H1 (cell line): ENCODE measurements around the gene ZNF423. TPM values are rescaled to one million over a fixed set of nuclear protein-coding genes. Genes with fewer than 3 reads are reported as not detected.

Experiments used
- CTCF ChIA-PET: fragments of 300-600 bp; sonication (Branson Sonifier 250); formaldehyde crosslinking; loops from one replicate; lab custom pipeline; 2021; ENCODE audit not compliant: partially characterized antibody; lab: Charles Lee
- POLR2A ChIA-PET: fragments of 300-600 bp; sonication (Branson Sonifier 250); formaldehyde crosslinking; loops from one replicate; lab custom pipeline; 2021; ENCODE audit warnings: inconsistent platforms; ENCODE audit not compliant: partially characterized antibody; lab: Charles Lee
- DNase-seq, 2 experiments: peaks; one replicate each; pipeline versions ENCODE4 v3.0.0 to v3.0.0-alpha.2; 2010 to 2022; ENCODE audit warnings: low spot score in 2 of 2, low read depth in 1 of 2, mixed read lengths in 1 of 2
- FAIRE-seq: peaks from 2 replicates; lab custom pipeline; 2011; peaks lifted over from hg19 to GRCh38; lab: Jason Lieb, UNC
- H2AFZ ChIP-seq: 2 replicates; pipeline ENCODE4 v1.8.1; 2012; ENCODE audit warnings: low read length, inconsistent platforms
- H2AK5ac ChIP-seq: 2 replicates; pipeline ENCODE4 v1.6.1; 2013; ENCODE audit warnings: low read depth, low read length
- H2BK120ac ChIP-seq: replicated peaks from 2 replicates; pipeline ENCODE3; 2013; ENCODE audit warnings: low read depth, low read length, inconsistent platforms
- H2BK12ac ChIP-seq: 2 replicates; pipeline ENCODE4 v1.6.1; 2013; ENCODE audit warnings: low read depth, low read length
- H2BK15ac ChIP-seq: 2 replicates; pipeline ENCODE4 v1.6.1; 2013; ENCODE audit warnings: low read length
- H2BK20ac ChIP-seq: 2 replicates; pipeline ENCODE4 v1.6.1; 2013; ENCODE audit warnings: low read length
- H2BK5ac ChIP-seq: 2 replicates; pipeline ENCODE4 v1.6.1; 2013; ENCODE audit warnings: low read depth, low read length
- H3K14ac ChIP-seq: 2 replicates; pipeline ENCODE4 v1.6.1; 2013; ENCODE audit warnings: inconsistent platforms; ENCODE audit not compliant: insufficient read length
- H3K18ac ChIP-seq: 2 replicates; pipeline ENCODE4 v1.6.1; 2013; ENCODE audit warnings: low read length; ENCODE audit errors: extremely low read depth
- H3K23ac ChIP-seq: 2 replicates; pipeline ENCODE4 v1.6.1; 2013; ENCODE audit warnings: inconsistent platforms; ENCODE audit not compliant: insufficient read length
- H3K23me2 ChIP-seq: 2 replicates; pipeline ENCODE4 v1.6.1; 2013; ENCODE audit warnings: low read depth, low read length
- H3K27ac ChIP-seq: 2 replicates; pipeline ENCODE4 v1.6.1; 2011; ENCODE audit warnings: low read depth, low read length, inconsistent platforms
- H3K27me3 ChIP-seq, 4 experiments: replicated peaks in 1 of 4; 1 replicate in 1 of 4; 2 replicates in 3 of 4; pipeline versions ENCODE4 v1.6.1 to v1.8.1; 2011 to 2013; ENCODE audit warnings: low read length in 3 of 4, mild to moderate bottlenecking in 3 of 4, inconsistent platforms in 2 of 4, mixed read lengths in 2 of 4, moderate library complexity in 1 of 4; ENCODE audit not compliant: control insufficient read depth in 3 of 4, insufficient read depth in 3 of 4; ENCODE audit errors: extremely low read depth in 1 of 4
- H3K36me3 ChIP-seq, 4 experiments: 2 replicates each; pipeline versions ENCODE4 v1.6.1 to v1.8.1; 2011 to 2013; ENCODE audit warnings: mild to moderate bottlenecking in 4 of 4, low read length in 3 of 4, moderate library complexity in 2 of 4, control low read depth in 1 of 4, inconsistent platforms in 1 of 4; ENCODE audit not compliant: insufficient read depth in 4 of 4, control insufficient read depth in 2 of 4
- H3K4ac ChIP-seq: replicated peaks from 2 replicates; pipeline ENCODE3; 2013; ENCODE audit warnings: low read length, low read depth, mixed read lengths, inconsistent platforms; ENCODE audit not compliant: insufficient read length
- H3K4me1 ChIP-seq, 4 experiments: replicated peaks in 1 of 4; 1 replicate in 1 of 4; 2 replicates in 3 of 4; pipeline versions ENCODE4 v1.6.1 to v1.8.1; 2011 to 2013; ENCODE audit warnings: low read length in 3 of 4, inconsistent platforms in 2 of 4, mixed read lengths in 1 of 4; ENCODE audit not compliant: insufficient read depth in 4 of 4, control insufficient read depth in 3 of 4
- H3K4me2 ChIP-seq, 2 experiments: 2 replicates each; pipeline versions ENCODE4 v1.6.1 to v1.8.1; 2011 to 2013; ENCODE audit warnings: low read depth in 2 of 2, low read length in 2 of 2, control low read depth in 1 of 2, inconsistent platforms in 1 of 2, mild to moderate bottlenecking in 1 of 2; ENCODE audit not compliant: insufficient read depth in 1 of 2
- H3K4me3 ChIP-seq, 4 experiments: fragments of 200-600, 300-600 bp in 1 of 4; sonication (generic), shearing (Covaris generic), sonication (Bioruptor Twin) in 1 of 4; 2 replicates each; pipeline versions ENCODE4 v1.5.1 to v1.8.1; 2011 to 2016; ENCODE audit warnings: low read length in 4 of 4, low read depth in 3 of 4, control low read depth in 2 of 4, inconsistent platforms in 2 of 4, mild to moderate bottlenecking in 2 of 4, mixed read lengths in 1 of 4, moderate library complexity in 1 of 4; ENCODE audit not compliant: insufficient read depth in 2 of 4; ENCODE audit errors: extremely low read depth in 1 of 4
- H3K56ac ChIP-seq: replicated peaks from 2 replicates; pipeline ENCODE3; 2013; ENCODE audit warnings: low read depth, mild to moderate bottlenecking, mixed read lengths, low read length, inconsistent platforms; ENCODE audit not compliant: insufficient read length
- H3K79me1 ChIP-seq: 2 replicates; pipeline ENCODE4 v1.6.1; 2013; ENCODE audit warnings: low read depth, low read length, control low read depth
- H3K79me2 ChIP-seq, 2 experiments: 2 replicates each; pipeline versions ENCODE4 v1.6.1 to v1.8.1; 2012 to 2013; ENCODE audit warnings: low read length in 2 of 2, mild to moderate bottlenecking in 2 of 2, inconsistent platforms in 1 of 2; ENCODE audit not compliant: insufficient read depth in 2 of 2, control insufficient read depth in 1 of 2
- H3K9ac ChIP-seq, 4 experiments: replicated peaks in 1 of 4; 1 replicate in 1 of 4; 2 replicates in 3 of 4; pipeline versions ENCODE4 v1.6.1 to v1.8.1; 2011 to 2013; ENCODE audit warnings: low read depth in 3 of 4, low read length in 3 of 4, control low read depth in 2 of 4, mild to moderate bottlenecking in 2 of 4, moderate library complexity in 2 of 4, inconsistent platforms in 1 of 4; ENCODE audit errors: extremely low read depth in 1 of 4
- H3K9me3 ChIP-seq, 2 experiments: 2 replicates each; pipeline versions ENCODE4 v1.6.1 to v1.8.1; 2012 to 2013; ENCODE audit warnings: mild to moderate bottlenecking in 2 of 2, moderate library complexity in 2 of 2, control low read depth in 1 of 2, inconsistent platforms in 1 of 2, low read depth in 1 of 2, low read length in 1 of 2, mixed read lengths in 1 of 2; ENCODE audit not compliant: insufficient read depth in 2 of 2
- H4K20me1 ChIP-seq, 2 experiments: replicated peaks in 1 of 2; 2 replicates each; pipeline versions ENCODE3 to v1.8.1; 2011 to 2013; ENCODE audit warnings: inconsistent platforms in 2 of 2, low read length in 2 of 2, mild to moderate bottlenecking in 1 of 2; ENCODE audit not compliant: insufficient read depth in 2 of 2, control insufficient read depth in 1 of 2
- H4K5ac ChIP-seq: 2 replicates; pipeline ENCODE4 v1.6.1; 2013; ENCODE audit warnings: low read length, low read depth, mixed read lengths, inconsistent platforms; ENCODE audit not compliant: insufficient read length
- H4K8ac ChIP-seq: 2 replicates; pipeline ENCODE4 v1.8.0; 2013; ENCODE audit warnings: mild to moderate bottlenecking, moderate library complexity, low read length, inconsistent platforms; ENCODE audit not compliant: insufficient read depth; ENCODE audit errors: extremely low read depth
- H4K91ac ChIP-seq: replicated peaks from 2 replicates; pipeline ENCODE3; 2013; ENCODE audit warnings: low read length, mixed read lengths, inconsistent platforms; ENCODE audit not compliant: insufficient read length
- ASH2L ChIP-seq: fragments of 200-600, 300-600 bp; sonication (generic); IDR thresholded peaks from one replicate; pipeline ENCODE4 v1.7.1; 2017; ENCODE audit warnings: low read length
- BRCA1 ChIP-seq: IDR thresholded peaks from 2 replicates; pipeline ENCODE4 v1.6.1; 2012; ENCODE audit warnings: low read depth, low read length, improper control_type of control experiment
- CBX8 ChIP-seq: fragments of 300-800, 300-1000 bp; sonication (generic); IDR thresholded peaks from 2 replicates; pipeline ENCODE4 v1.7.1; 2016; ENCODE audit warnings: low read depth, low read length, borderline replicate concordance
- FOSL1 ChIP-seq: IDR thresholded peaks from 2 replicates; pipeline ENCODE4 v1.6.1; 2011; ENCODE audit warnings: mild to moderate bottlenecking, low read depth, low read length, moderate library complexity; ENCODE audit not compliant: insufficient read depth
- KDM1A ChIP-seq: fragments of 200-600, 300-600 bp; sonication (generic); IDR thresholded peaks from 2 replicates; pipeline ENCODE4 v1.7.1; 2016; ENCODE audit warnings: mild to moderate bottlenecking, low read length, borderline replicate concordance
- KDM4A ChIP-seq: IDR thresholded peaks from one replicate; pipeline ENCODE4 v1.7.1; 2012; ENCODE audit warnings: low read depth, mild to moderate bottlenecking, moderate library complexity, low read length, inconsistent platforms; ENCODE audit not compliant: severe bottlenecking
- KDM5A ChIP-seq: fragments of 200-600 bp; IDR thresholded peaks from 2 replicates; pipeline ENCODE4 v1.7.1; 2012; ENCODE audit warnings: mild to moderate bottlenecking, low read length, inconsistent platforms, mixed read lengths
- MAX ChIP-seq: IDR thresholded peaks from 2 replicates; pipeline ENCODE4 v1.6.1; 2012; ENCODE audit warnings: inconsistent platforms
- POLR2AphosphoS5 ChIP-seq: IDR thresholded peaks from 2 replicates; pipeline ENCODE4 v1.6.1; 2011; ENCODE audit warnings: low read depth, low read length
- RNF2 ChIP-seq: fragments of 200-900, 300-1000 bp; sonication (generic); IDR thresholded peaks from 2 replicates; pipeline ENCODE4 v1.7.1; 2016; ENCODE audit warnings: borderline replicate concordance, low read depth, mild to moderate bottlenecking, antibody characterized with exemption, low read length; ENCODE audit not compliant: poor library complexity, severe bottlenecking; ENCODE audit errors: missing control alignments
- SIX5 ChIP-seq: IDR thresholded peaks from 2 replicates; pipeline ENCODE4 v1.6.1; 2011; ENCODE audit warnings: mild to moderate bottlenecking, low read depth, low read length
- SRF ChIP-seq: IDR thresholded peaks from 2 replicates; pipeline ENCODE4 v1.6.1; 2011; ENCODE audit warnings: mild to moderate bottlenecking, low read depth, low read length, moderate library complexity
- TEAD4 ChIP-seq: IDR thresholded peaks from 2 replicates; pipeline ENCODE4 v1.6.1; 2012; ENCODE audit warnings: low read depth, low read length, inconsistent platforms, mixed read lengths
- ZNF274 ChIP-seq: IDR thresholded peaks from 2 replicates; pipeline ENCODE4 v1.7.0; 2012; ENCODE audit warnings: low read length, borderline replicate concordance; ENCODE audit errors: extremely low read depth
- WGBS, 2 experiments: shearing (Covaris generic) in 1 of 2; methylation state at CpG; one replicate each; pipeline versions ENCODE4 v1.1.6 to v1.1.7; 2013 to 2015; ENCODE audit warnings: low lambda C conversion rate in 2 of 2, mixed read lengths in 2 of 2, inconsistent platforms in 1 of 2, low coverage in 1 of 2, missing lambda C conversion rate in 1 of 2; ENCODE audit not compliant: insufficient replicate concordance in 2 of 2, insufficient coverage in 1 of 2, insufficient read length in 1 of 2; ENCODE audit errors: extremely low coverage in 1 of 2, missing lambda C conversion rate in 1 of 2; 5-methylcytosine and 5-hydroxymethylcytosine counted together
- polyA plus RNA-seq, 7 experiments: library from polyadenylated mRNA; depleted of rRNA in 3 of 7; stranded (reverse) in 5 of 7; unstranded in 2 of 7; fragments of >200 nt in 5 of 7; fragments of 200-250 nt in 2 of 7; gene quantifications; 1 replicate in 5 of 7; 2 replicates in 1 of 7; 4 replicates in 1 of 7; pipeline versions ENCODE4 v1.2.1 to v1.2.3, GENCODE V29; 2011 to 2013; ENCODE audit warnings: missing spikeins in 2 of 7, mixed read lengths in 2 of 7
- total RNA-seq: library from RNA; stranded (reverse); fragmentation: NEBNext Ultra II Directional; extraction: Animal tissue kit (Norgen Biotek cat#: 25700); gene quantifications from 2 replicates; pipeline ENCODE4 v1.2.1, GENCODE V29; 2021

ZNF423 gene
- total and polyA plus RNA-seq, 2 of the 8 experiments (the other 6 are each of a cell fraction or from before 2014, with no cell fraction given) = 38.2 to 52.3 TPM

- POLR2A ChIA-PET = interaction anchor here (2.3 kb wide), 1 partner anchor 9 kb away, joined by 8 read pairs; no protein-coding TSS in a partner anchor
- Histone ChIP-seq H2AK5ac (no peak overlapping the region), H2BK20ac (no peak overlapping the region), H3K79me2 (peaks cover 0 to 3% of the 10 kb centered on the region in 2 experiments; a peak in 1 of 4 replicates), H3K36me3 (peaks cover 0 to 3% (median under 1%) of the 10 kb centered on the region in 4 experiments; a peak in 1 of 8 replicates), H3K56ac (no peak overlapping the region), H4K5ac (no peak overlapping the region), H3K4me3 (no peak overlapping the region), H3K27me3 (no peaks in the 10 kb centered on the region), H4K8ac (no peak overlapping the region), H3K23ac (no peak overlapping the region), H3K23me2 (no peaks in the 10 kb centered on the region), H2BK15ac (no peak overlapping the region), H2AFZ (no peak overlapping the region), H4K91ac (no peak overlapping the region), H4K20me1 (no peaks in the 10 kb centered on the region), H2BK5ac (no peak overlapping the region; the same call in 1 of the 2 replicates), H3K9me3 (peaks cover 0 to 7% of the 10 kb centered on the region in 2 experiments; a peak in 1 of 4 replicates), H2BK12ac (no peak overlapping the region), H3K4ac (no peak overlapping the region), H3K9ac (no peak overlapping the region), H3K27ac (no peak overlapping the region), H3K14ac (no peak overlapping the region), H3K4me1 (peaks cover 0 to 6% (median 0%) of the 10 kb centered on the region in 4 experiments; a peak in 2 of 7 replicates), H3K79me1 (0 out of 2 replicates have a peak, but pooled peaks cover 2% of the 10 kb centered on the region), H3K18ac (no peak overlapping the region), H3K4me2 (no peak overlapping the region), H2BK120ac (no peak overlapping the region)
- FAIRE-seq (no peak), DNase-seq (no peak)
- 88% methylated on average over 1 of the region's 1 CpG; no CpG with 5 or more reads in 1 of the 2 experiments for WGBS, 2 experiments
- CTCF ChIA-PET = interaction anchor here (0.6 to 2.8 kb wide), 10 partner anchors 9 to 380 kb away, joined by 3 to 11 read pairs (median 3); no protein-coding TSS in a partner anchor
- TF ChIP-seq MAX = no peak
- no peak for TF ChIP-seq FOSL1
- no peak for TF ChIP-seq KDM5A
- no peak for TF ChIP-seq POLR2AphosphoS5
- TF ChIP-seq RNF2 = no peak
- no peak for TF ChIP-seq TEAD4
- TF ChIP-seq CBX8 = no peak
- no peak for TF ChIP-seq SIX5
- no peak for TF ChIP-seq KDM1A
- no peak for TF ChIP-seq ASH2L
- no peak for TF ChIP-seq KDM4A
- TF ChIP-seq BRCA1 = no peak
- TF ChIP-seq ZNF274 = no peak
- TF ChIP-seq SRF = no peak
Measured at GRCh38 chr16:49653577-49653976, 202.3 kb downstream of the ZNF423 start.
